Jurkat, Clone E6-1 (cell line): ENCODE measurements around the gene FRMD6.

ENCODE experiments used
- DNase-seq: peaks from one replicate; pipeline ENCODE4 v3.0.0-alpha.2; 2011; ENCODE audit warnings: low read depth, low spot score
- H3K4me3 ChIP-seq: 2 replicates; pipeline ENCODE4 v1.5.1; 2011; ENCODE audit warnings: mild to moderate bottlenecking, low read length, control low read depth, moderate library complexity

Gene FRMD6

GRCh38 chr14:51707327-51707726, 55.6 kb downstream of the FRMD6 start:
- no peak overlapping the region for H3K4me3 ChIP-seq
- no peak for DNase-seq

- DNase-seq = no peak
- no peak overlapping the region for H3K4me3 ChIP-seq
Measured at GRCh38 chr14:51711505-51711904, 59.8 kb downstream of the FRMD6 start.

GRCh38 chr14:51715250-51715649, 63.5 kb downstream of the FRMD6 start:
- no peak for DNase-seq
- no peak overlapping the region for H3K4me3 ChIP-seq

- no peak overlapping the region for H3K4me3 ChIP-seq
- no peak for DNase-seq
Measured at GRCh38 chr14:51715742-51716141, 64.0 kb downstream of the FRMD6 start.

- peak; percentile 25 for DNase-seq
- H3K4me3 ChIP-seq = no peak overlapping the region
Measured at GRCh38 chr14:51716610-51717009, 64.9 kb downstream of the FRMD6 start.

- no peak overlapping the region for H3K4me3 ChIP-seq
- no peak for DNase-seq
Measured at GRCh38 chr14:51717766-51718165, 66.1 kb downstream of the FRMD6 start.

GRCh38 chr14:51719955-51720354, 68.2 kb downstream of the FRMD6 start:
- no peak overlapping the region for H3K4me3 ChIP-seq
- no peak for DNase-seq

GRCh38 chr14:51723990-51724389, 72.3 kb downstream of the FRMD6 start:
- no peak overlapping the region for H3K4me3 ChIP-seq
- no peak for DNase-seq

GRCh38 chr14:51724650-51725049, 72.9 kb downstream of the FRMD6 start:
- no peak overlapping the region for H3K4me3 ChIP-seq
- no peak for DNase-seq

GRCh38 chr14:51725061-51725460, 73.4 kb downstream of the FRMD6 start:
- DNase-seq = no peak
- H3K4me3 ChIP-seq = no peak overlapping the region

GRCh38 chr14:51726166-51726899, 74.6 kb downstream of the FRMD6 start:
- no peak overlapping the region for H3K4me3 ChIP-seq

GRCh38 chr14:51727526-51727925, 75.8 kb downstream of the FRMD6 start:
- no peak overlapping the region for H3K4me3 ChIP-seq
- peak; percentile 82 for DNase-seq

More at GRCh38 chr14:51726166-51726899, 74.6 kb downstream of the FRMD6 start:
- no peak for DNase-seq

GRCh38 chr14:51730098-51730497, 78.4 kb downstream of the FRMD6 start:
- DNase-seq = no peak
- no peak overlapping the region for H3K4me3 ChIP-seq

- no peak overlapping the region for H3K4me3 ChIP-seq
- no peak for DNase-seq
Measured at GRCh38 chr14:51730684-51731083, 79.0 kb downstream of the FRMD6 start.

GRCh38 chr14:51732494-51733112, 80.9 kb downstream of the FRMD6 start:
- no peak overlapping the region for H3K4me3 ChIP-seq
- no peak for DNase-seq

- H3K4me3 ChIP-seq = no peak overlapping the region
- no peak for DNase-seq
Measured at GRCh38 chr14:51733147-51733546, 81.4 kb downstream of the FRMD6 start.

GRCh38 chr14:51735851-51736250, 84.1 kb downstream of the FRMD6 start:
- no peak overlapping the region for H3K4me3 ChIP-seq
- DNase-seq = no peak

GRCh38 chr14:51738754-51739153, 87.0 kb downstream of the FRMD6 start:
- no peak overlapping the region for H3K4me3 ChIP-seq

GRCh38 chr14:51743588-51744000, 91.9 kb downstream of the FRMD6 start:
- H3K4me3 ChIP-seq = no peak overlapping the region
- DNase-seq = no peak

More at GRCh38 chr14:51738754-51739153, 87.0 kb downstream of the FRMD6 start:
- no peak for DNase-seq

- no peak overlapping the region for H3K4me3 ChIP-seq
- DNase-seq = no peak
Measured at GRCh38 chr14:51744372-51745130, 92.8 kb downstream of the FRMD6 start.
